Measurements from ENCODE around the gene PHYH. TPM values are rescaled to one million over a fixed set of nuclear protein-coding genes. Genes with fewer than 3 reads are reported as not detected.
"Not testable (repeated sequence)": the region's sequence is repeated elsewhere in the genome, so short reads cannot be mapped to it uniquely, and the experiment has no call there.

PHYH gene
- total and polyA plus RNA-seq, 8 donors = 0.58 to 65.5 (median 20.0) TPM

- no peaks in the 10 kb centered on the region for H3K27me3 ChIP-seq
Observed at GRCh38 chr10:13241613-13242012, 58.3 kb downstream of the PHYH start.

GRCh38 chr10:13239923-13240322 is 59.9 kb downstream of the PHYH start:
- TF ChIP-seq POLR2A (IDR thresholded peaks at IDR 0.05) = no peak
- TF ChIP-seq CTCF (IDR thresholded peaks at IDR 0.05) = no peak
- no peak for TF ChIP-seq POLR2AphosphoS5 (IDR thresholded peaks at IDR 0.05)
- no peak for TF ChIP-seq EP300 (IDR thresholded peaks at IDR 0.05)
- DNase-seq = no peak
- WGBS, 5 donors = 88 to 93% (median 90%) methylated on average over 7 of the region's 7 CpGs
- Histone ChIP-seq H3K4me3 (no peak overlapping the region), H3K27ac (no peak overlapping the region), H3K4me1 (no peaks in the 10 kb centered on the region), H3K9me3 (no peaks in the 10 kb centered on the region), H3K36me3 (no peaks in the 10 kb centered on the region), H3K27me3 (peaks cover 0 to under 1% (median 0%) of the 10 kb centered on the region in 3 donors)
- intact Hi-C loops (cut with DNase I; ENCODE audit: low total_unique reads) = no loop called here

More at GRCh38 chr10:13241613-13242012, 58.3 kb downstream of the PHYH start:
- H3K9me3 ChIP-seq = no peaks in the 10 kb centered on the region
- H3K4me3 ChIP-seq = no peak overlapping the region
- H3K27ac ChIP-seq = no peak overlapping the region
- no peaks in the 10 kb centered on the region for H3K4me1 ChIP-seq
- 62 to 90% (median 84%) methylated on average over 3 of the region's 3 CpGs for WGBS, 5 donors
- TF ChIP-seq EP300 (IDR thresholded peaks at IDR 0.05) (no peak), POLR2A (IDR thresholded peaks at IDR 0.05) (no peak), CTCF (IDR thresholded peaks at IDR 0.05) (no peak)
- H3K36me3 ChIP-seq = no peaks in the 10 kb centered on the region
- DNase-seq = no peak
- intact Hi-C loops (cut with DNase I; ENCODE audit: low total_unique reads) = no loop called here

GRCh38 chr10:13238271-13239077 is 61.4 kb downstream of the PHYH start:
- Histone ChIP-seq H3K36me3 (no peaks in the 10 kb centered on the region), H3K9me3 (no peaks in the 10 kb centered on the region), H3K4me3 (no peak overlapping the region), H3K4me1 (no peaks in the 10 kb centered on the region), H3K27ac (no peak overlapping the region), H3K27me3 (peaks cover 0 to 15% (median 0%) of the 10 kb centered on the region in 3 donors)
- TF ChIP-seq POLR2A (IDR thresholded peaks at IDR 0.05) = no peak
- no peak for TF ChIP-seq POLR2AphosphoS5 (IDR thresholded peaks at IDR 0.05)
- TF ChIP-seq EP300 (IDR thresholded peaks at IDR 0.05) = no peak
- TF ChIP-seq CTCF (IDR thresholded peaks at IDR 0.05) = no peak
- DNase-seq = no peak
- 79 to 89% (median 86%) methylated on average over 16 of the region's 16 CpGs for WGBS, 5 donors
- intact Hi-C loops (cut with DNase I; ENCODE audit: low total_unique reads) = no loop called here

- intact Hi-C loops (cut with DNase I; ENCODE audit: low total_unique reads) = no loop called here
- Histone ChIP-seq H3K36me3 (no peaks in the 10 kb centered on the region), H3K27ac (no peak overlapping the region), H3K9me3 (no peaks in the 10 kb centered on the region), H3K27me3 (peaks cover 0 to 20% (median 0%) of the 10 kb centered on the region in 3 donors), H3K4me1 (no peaks in the 10 kb centered on the region), H3K4me3 (no peak overlapping the region)
- no peak for TF ChIP-seq EP300 (IDR thresholded peaks at IDR 0.05)
- no peak for TF ChIP-seq CTCF (IDR thresholded peaks at IDR 0.05)
- DNase-seq = no peak
- WGBS, 5 donors = 72 to 73% (median 72%) methylated on average over 8 of the region's 8 CpGs
Observed at GRCh38 chr10:13236638-13237037, 63.2 kb downstream of the PHYH start.

GRCh38 chr10:13234736-13235135 is 65.1 kb downstream of the PHYH start:
- H3K4me3 ChIP-seq; H3K36me3 ChIP-seq; H3K27ac ChIP-seq; intact Hi-C loops (cut with DNase I; ENCODE audit: low total_unique reads); DNase-seq; H3K4me1 ChIP-seq; H3K9me3 ChIP-seq: not testable (repeated sequence)
- peaks cover 0 to 20% (median 0%) of the 10 kb centered on the region in 3 donors for H3K27me3 ChIP-seq
- WGBS, 5 donors = 78 to 89% (median 85%) methylated on average over 13 of the region's 13 CpGs
